ENCODE data around the gene MCRIP2.

The MCRIP2 gene

DNA sequence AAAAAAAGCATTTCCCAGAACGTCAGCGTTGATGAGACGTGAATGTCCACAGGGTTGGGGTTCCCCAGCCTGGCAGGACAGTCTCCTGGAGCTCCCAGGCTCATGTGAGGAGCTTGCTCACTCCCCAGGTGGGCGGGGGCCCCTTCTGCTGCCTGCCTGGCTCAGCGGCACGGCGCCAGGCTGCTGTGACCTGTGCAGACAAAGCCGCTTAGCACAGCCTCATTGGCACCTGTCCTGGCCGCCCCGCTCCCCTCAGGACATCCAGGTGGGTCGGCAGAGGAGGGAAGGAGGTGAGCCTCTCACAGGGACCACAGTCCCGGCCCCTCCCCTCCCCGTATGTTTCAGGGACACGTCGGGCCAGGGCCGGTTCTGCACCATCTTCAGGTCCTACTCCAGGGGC, 23.8 kb upstream of the MCRIP2 start:
- DNase-seq = no peak

DNA sequence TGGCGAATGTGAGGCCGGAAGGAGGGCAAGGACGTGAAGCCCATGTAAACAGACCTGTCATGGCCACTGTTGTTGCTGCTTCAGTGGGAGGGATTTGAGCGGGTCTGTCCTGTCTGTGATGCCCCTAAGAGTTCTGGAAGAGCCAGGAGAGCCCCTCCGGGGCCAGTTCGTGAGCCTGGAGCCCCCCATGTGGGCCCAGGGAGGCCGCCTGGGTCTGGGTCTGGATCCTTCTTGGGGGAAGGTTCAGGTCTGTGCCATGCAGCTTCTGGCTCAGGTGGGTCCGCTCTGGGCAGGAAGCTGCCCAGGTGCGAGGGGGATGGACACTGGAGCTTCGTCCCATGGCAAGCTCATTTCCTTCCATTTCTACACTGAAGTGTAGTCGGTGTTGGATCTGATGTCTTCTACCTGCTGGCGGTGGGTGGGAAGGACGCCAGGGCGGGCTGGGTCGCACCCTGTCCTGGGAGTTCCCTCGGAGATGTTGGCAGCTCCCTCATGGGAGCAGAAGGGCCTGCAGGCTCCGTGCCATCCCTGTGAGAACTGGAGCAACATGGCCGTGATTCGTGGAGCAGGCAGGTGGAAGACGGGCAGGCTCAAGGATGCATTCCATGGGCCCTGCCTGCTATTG, 22.0 kb upstream of the MCRIP2 start:
- DNase-seq = no peak

DNA sequence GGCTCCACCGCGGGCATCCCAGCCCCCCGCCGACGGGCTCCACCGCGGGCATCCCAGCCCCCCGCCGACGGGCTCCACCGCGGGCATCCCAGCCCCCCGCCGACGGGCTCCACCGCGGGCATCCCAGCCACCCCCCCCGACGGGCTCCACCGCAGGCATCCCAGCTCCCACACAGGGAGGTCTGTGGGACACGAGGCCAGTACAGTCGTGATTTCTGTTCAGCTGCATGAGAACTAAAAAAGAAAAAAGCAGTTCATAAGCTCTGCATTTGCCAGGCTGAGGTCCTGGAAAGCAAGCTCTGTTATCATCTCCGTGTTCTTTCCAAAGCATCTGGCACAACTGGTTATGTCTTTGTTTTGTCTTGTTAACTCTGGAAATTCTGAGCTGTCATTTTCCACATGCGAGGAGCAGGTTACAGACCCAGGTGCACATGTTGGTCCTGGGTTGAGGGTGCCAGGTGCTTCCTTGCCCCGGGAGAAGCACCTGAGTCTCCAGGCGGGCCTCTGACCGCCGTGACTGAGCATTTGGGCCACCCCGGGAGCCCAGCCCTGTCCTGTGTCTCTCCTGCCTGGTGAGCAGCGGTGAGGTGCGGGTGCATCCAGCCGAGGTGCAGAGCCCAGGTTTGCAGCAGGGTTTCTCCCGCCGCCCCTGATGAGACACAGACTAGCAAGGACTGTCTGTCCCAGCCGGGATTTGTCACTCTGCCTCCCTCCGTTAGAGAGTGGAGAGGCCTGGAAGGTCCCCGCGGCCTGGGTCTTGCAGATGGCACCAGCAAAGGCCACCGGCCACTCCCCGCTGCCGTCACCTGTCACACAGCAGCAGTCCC, 20.7 kb upstream of the MCRIP2 start:
- no peak for DNase-seq

DNA sequence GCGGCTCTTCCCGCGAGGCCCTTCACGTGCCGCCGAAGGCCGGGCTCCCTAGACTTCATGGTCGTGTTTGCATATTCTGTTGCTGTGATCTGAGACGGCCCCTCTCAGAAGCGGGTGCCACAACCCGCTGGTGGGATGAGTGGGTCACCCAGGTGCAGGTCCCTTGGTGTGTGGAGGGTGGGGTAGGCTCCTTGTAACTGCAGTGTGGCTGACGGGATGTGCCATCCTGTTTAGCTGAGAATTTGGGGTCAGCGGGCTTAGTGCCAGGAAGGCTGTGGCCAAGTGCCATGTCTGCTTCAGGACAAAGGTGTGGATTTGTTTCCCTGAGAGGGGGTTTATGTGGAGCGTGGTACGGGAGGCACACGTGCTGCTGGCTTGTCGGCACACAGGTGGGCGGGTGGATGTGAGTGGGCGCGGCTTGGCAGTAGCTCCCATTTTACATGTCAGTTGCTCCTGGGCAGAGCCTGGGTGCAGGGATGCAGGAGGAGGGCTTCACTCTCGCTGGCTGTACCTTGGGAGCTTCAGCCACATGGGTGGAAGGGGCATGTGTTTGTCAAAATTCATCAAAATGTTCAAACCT, 20.0 kb upstream of the MCRIP2 start:
- no peak for DNase-seq

DNA sequence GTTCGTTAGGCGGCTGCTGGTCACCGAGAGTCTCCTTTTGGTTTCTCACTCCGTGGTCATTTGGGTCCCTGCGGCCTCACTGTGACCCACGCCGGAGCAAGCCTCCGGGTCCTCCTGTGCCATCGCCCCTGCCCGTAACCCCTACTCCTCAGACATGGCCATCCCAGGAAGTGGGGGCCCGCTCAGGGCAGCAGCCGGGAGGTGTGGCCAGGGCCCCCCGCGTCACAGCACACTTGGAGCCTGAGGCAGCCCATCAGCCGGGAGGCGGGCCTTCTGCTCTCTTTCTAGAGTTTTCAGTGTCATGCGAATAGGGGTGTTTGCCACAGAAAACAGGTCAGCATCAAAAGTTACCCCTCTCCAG, 18.7 kb upstream of the MCRIP2 start:
- DNase-seq = no peak

DNA sequence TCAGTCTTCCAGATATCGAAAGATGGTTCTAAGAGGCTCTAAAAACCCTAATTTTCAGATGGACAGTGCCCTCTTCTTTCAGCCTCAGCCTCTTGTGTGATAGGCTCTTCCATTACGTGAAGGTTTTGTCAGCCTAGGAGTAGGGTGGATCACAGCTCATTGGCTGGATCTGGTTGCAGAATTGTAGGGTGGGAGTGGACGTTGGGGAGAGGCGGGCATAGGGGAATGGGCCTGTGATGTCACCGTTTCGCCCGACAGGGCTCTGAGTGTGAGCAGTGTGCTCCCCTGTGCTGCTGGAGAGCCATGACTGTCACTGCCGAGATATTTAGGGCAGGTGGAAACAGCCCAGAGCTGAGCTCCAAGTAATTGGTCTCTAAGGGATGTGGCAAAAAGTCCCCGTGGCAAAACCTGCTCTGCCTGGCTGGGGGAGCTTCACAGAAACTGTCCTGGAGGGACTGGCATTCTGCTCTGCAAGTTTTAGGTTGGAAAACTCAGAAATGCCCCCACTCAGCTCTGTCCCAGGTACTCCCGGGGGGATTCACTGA, 17.0 kb upstream of the MCRIP2 start:
- DNase-seq = no peak

DNA sequence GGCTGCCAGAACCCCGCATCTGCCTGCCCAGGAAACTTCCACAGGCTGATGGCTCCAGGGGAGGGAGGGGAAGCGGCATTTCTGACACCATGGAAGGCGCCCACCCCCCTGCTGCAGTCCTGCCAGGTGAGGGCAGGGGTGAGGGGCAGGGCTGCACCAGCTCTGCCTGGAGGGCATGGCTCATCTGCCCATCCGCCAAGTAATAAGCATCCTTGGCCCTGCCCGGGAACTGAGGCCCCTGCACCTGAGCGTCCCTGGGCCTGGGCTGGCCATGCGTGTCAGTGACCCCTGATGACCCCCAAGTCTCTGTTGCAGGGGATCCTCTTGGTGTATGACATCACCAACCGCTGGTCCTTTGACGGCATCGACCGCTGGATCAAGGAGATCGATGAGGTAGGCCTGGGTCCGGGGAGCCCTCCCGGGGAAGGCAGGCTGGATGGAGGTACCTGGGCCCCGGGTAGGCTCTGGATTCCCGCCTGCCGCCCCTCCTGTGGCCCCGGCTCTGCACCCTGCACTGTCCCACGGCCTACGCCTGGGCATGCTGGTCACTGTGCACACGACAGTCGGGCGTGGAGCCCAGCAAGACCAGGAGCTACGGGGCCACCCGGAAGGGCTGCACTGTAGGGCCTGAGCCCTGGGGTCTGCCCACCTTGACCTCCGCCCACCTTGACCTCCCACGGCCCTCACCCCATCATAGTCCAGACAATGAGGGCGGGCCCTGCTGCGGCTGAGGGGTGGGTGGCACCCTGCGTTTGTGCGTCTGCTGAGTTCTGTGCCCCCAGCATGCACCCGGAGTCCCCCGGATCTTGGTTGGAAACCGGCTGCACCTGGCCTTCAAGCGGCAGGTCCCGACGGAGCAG, 16.3 kb upstream of the MCRIP2 start:
- DNase-seq = no peak

DNA sequence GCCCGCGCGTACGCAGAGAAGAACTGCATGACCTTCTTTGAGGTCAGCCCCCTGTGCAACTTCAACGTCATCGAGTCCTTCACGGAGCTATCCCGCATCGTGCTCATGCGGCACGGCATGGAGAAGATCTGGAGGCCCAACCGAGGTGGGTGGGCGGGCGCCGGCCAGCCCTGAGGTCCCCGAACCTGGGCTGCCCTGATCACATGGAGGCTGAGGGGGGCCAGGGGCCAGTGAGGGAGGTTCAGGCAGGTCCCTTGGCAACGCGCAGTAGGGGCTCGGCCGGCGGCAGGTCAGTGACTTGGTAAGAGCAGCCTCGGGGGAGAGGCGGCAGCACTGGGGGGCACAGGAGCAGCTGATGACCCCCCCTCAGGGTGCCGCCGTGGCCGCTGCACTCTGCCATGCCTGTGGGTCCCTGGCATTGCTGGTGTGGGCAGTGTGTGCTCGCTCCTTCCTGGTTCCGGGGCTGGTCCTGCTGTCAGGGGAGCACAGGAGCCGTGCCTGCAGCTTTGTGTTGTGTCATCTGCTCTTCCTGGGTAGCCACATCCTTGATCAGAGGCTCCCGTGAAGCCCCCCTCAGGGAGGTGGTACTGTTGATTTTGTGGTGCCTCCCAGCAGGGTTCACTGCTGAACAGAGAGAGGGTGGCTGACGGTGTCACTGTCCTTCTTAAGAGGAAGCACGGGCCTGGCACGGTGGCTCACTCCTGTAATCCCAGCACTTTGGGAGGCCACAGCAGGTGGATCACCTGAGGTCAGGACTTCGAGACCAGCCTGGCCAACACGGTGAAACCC, 15.5 kb upstream of the MCRIP2 start:
- DNase-seq = no peak

DNA sequence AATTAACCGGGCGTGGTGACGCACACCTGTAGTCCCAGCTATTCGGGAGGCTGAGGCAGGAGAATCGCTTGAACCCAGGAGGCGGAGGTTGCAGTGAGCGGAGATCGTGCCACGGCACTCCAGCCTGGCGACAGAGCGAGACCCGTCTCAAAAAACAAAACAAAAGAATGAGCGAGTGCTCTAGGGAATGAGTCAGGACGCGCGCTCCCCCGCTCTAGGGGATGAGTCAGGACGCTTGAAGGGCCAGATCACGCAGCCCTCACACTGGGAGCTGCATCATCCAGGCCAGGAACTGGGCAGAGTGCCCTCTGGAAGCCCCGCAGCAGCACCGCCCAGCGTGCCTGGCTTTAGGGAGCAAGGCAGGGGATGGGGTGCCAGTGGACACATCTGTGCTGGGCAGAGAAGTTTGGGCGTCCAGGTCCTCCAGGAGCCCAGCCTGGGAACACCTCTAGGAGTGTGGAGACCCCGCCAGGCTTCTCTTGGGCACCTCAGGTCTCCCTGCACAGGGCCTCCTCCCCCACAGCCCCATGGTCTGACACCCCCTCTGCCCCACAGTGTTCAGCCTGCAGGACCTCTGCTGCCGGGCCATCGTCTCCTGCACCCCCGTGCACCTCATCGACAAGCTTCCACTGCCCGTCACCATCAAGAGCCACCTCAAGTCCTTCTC, 14.7 kb upstream of the MCRIP2 start:
- no peak for DNase-seq

DNA sequence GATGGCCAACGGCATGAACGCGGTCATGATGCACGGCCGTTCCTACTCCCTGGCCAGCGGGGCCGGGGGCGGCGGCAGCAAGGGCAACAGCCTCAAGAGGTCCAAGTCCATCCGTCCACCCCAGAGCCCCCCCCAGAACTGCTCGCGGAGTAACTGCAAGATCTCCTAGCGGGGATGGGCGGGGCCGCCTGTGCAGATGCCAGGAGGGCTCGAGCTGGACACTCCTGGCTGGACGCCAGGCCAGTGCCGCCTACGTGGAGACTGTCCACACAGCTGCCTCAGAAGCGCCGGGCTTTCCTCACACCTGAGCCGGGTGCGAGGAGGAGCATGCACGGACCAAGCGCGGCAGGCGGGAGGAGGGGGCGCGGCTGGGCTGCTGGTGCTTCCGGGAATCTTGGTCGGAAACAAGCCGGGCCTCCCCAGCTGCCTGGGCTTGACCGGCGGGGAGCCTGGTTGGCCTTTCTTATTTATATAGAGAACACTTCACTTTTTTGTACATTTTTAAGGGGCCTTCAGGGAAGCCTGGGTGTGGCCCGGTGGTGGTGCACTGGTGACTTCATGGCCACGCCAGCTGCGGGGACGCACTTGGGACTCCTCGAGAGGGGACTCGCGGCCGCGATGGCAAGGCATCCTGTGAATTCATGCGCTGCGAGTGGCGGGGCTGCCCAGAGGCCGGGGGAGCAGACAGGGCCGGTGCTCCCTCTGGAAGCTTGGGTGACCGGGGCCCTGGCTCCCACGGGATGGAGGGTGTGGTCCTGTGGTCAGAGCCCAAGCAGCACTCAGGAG, 14.0 kb upstream of the MCRIP2 start:
- no peak for DNase-seq

DNA sequence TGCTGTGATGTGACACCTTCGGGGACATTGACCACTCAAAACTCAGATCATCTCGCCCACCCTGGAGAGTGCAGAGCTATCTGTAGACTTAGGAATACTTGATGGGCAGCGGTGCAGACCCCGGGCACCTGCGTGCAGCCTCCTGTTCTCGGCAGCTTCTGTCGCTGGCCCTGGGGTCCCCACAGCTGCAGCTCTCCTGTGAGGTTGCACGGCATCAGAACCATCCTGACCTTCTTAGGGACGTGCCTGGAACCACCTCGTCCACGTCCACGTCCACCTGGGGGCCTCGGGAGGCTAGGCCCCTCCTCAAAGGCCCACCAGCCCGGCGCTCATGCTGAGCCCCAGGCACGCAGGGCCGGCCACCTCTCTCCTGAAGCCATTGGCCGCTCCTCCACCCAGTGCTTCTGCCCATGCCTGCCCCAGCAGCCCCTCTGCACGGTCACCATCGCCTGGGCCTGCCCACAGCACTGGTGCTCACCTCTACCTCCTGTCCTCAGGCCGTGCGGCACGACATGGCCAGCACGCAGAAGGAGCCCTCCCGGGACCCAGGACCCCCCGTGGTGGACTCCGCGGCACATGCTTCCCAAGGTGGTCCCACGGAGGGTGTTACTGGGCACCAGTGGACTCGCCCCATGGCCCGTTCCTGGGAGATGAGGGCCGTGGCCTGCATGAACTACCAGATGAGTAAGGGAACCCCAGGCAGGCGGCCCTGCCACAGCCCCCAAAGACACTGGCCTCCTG, 13.1 kb upstream of the MCRIP2 start:
- DNase-seq = no peak

DNA sequence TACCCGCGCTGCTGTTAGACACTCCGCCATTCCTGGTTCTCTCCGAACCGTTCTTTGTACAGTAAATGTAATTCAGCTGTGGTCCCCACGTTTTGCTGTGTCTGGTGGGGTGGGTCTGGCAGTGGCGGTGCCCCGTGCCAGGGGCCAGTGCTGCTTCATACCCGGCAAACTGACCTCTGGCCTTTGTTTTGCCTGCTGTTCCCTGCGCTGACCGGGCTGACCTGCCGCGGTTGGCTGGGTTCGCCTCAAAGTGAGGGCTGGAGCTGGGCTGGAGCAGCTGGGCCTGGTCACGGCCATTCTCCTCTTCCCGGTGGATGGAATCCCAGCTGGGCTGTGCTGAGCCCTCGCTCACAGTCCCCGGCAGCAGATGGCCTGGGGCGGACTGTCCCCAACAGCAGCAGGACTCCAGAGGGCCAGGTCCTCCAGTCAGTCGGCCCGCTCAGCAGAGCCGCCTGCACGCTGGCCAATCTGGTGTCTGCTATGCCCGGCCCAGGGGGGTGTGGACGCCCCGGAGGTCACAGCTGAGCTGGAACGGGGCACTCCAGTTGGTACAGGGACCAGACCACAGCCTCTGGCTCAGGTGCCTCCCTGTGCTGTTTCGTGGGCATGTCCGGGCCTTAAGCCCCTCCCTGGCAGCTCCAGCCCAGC, 12.3 kb upstream of the MCRIP2 start:
- no peak for DNase-seq

DNA sequence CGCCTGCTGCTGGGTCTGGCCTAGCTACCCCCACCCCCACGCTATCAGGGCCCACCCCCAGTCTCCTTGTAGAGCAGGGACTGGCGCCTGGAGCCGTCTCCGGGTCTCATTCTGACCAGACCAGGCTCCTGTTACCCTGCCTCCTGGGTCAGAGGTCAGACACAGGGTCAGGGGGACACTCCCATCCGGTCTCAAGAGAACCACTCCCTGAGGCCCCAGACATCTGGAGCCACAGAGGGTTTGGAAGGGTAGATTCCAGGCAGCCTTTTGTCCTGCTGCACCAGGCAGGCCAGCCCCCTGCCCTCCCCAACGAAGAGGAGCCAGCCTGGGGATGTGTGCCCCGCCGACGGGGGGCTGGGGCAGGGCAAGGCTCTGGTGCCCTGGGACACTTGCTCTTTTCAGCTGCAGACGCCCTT, 11.8 kb upstream of the MCRIP2 start:
- DNase-seq = no peak

DNA sequence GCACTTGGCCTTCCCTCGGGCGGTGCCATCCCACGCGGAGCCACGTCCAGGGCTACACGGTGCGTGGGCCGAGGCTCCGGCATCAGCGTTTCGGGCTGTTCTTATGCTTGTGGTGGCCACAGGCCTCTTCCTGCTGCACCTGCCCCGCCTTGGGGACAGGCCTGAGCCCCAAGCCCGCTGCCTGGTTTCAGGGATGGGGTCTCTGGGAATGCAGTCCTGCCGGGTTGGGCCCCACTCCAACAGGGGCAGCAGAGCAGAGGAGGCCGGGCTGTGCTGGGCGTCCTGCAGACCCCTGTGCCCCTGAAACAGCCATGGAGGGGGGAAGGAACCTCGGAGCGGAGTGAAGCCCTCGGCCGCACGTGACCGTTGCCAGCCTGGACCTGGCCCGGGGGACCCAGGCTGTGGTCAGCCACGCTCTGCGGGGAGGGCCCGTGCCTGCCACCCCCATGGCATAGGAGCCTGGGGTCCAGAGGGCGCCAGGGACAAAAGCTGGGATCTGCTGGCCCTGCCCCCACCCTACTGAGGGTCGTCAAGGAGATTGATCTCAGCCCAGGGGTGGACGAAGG, 11.3 kb upstream of the MCRIP2 start:
- DNase-seq = no peak

DNA sequence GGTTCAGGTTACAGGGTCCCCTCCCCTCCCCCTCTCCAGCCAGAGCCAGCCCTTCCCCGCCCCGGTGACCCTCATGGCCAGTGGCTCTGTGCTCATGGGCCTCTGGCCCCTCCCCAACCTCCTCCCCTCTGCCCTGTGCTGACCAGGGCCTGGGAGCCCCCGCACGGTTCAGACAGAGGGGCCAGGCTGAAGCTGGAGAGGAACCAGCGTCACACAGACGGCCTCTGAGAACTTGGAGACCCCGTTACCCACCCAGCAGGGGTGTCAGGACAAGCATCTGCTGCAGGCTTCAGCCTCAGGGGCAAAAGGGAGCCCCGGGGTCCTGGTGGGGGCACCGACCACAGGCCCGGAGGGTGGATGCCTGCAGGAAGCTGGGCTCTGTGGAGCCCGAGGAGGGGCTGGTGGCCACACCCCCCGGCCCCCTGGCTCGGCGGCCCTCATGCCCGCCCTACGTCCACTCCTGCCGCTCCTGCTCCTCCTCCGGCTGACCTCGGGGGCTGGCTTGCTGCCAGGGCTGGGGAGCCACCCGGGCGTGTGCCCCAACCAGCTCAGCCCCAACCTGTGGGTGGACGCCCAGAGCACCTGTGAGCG, 10.7 kb upstream of the MCRIP2 start, which contains the start of gene WFIKKN1:
Gene WFIKKN1, plus strand, starts transcription at position 171 of the 591 bp plus-strand sequence. Its CDS starts 269 bp downstream, at position 440.
- DNase-seq = no peak

DNA sequence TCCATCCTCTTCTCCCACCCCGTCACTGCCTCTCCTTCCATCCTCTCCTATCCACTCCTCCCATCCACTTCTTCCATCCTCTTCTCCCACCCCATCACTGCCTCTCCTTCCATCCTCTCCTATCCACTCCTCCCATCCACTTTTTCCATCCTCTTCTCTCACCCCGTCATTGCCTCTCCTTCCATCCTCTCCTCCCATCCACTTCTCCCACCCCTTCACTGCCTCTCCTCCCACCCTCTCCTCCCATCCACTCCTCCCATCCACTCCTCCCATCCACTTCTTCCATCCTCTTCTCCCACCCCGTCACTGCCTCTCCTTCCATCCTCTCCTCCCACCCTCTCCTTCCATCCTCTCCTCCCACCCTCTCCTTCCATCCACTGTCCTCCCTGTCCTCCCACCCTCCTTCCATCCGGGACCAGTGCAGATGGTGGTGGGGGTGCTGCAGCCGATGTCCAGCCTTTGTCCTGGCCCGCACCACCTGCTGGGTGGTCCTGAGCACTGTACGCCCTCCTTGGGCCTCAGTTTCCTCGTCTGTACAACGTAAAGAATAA, 9.7 kb upstream of the MCRIP2 start:
- no peak for DNase-seq

DNA sequence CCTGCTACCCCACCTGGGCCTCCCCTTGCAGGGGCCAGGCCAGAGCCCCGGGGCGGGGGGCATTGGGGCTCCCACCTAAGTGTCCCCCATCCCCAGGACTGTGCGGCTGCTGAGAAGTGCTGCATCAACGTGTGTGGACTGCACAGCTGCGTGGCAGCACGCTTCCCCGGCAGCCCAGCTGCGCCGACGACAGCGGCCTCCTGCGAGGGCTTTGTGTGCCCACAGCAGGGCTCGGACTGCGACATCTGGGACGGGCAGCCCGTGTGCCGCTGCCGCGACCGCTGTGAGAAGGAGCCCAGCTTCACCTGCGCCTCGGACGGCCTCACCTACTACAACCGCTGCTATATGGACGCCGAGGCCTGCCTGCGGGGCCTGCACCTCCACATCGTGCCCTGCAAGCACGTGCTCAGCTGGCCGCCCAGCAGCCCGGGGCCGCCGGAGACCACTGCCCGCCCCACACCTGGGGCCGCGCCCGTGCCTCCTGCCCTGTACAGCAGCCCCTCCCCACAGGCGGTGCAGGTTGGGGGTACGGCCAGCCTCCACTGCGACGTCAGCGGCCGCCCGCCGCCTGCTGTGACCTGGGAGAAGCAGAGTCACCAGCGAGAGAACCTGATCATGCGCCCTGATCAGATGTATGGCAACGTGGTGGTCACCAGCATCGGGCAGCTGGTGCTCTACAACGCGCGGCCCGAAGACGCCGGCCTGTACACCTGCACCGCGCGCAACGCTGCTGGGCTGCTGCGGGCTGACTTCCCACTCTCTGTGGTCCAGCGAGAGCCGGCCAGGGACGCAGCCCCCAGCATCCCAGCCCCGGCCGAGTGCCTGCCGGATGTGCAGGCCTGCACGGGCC, 8.9 kb upstream of the MCRIP2 start:
- DNase-seq = no peak
